ENCODE measurements around the gene OR6P1. TPM values are rescaled to one million over a fixed set of nuclear protein-coding genes. Genes with fewer than 3 reads are reported as not detected.

OR6P1 gene
- total and polyA plus RNA-seq, 12 donors, result not detected

DNA sequence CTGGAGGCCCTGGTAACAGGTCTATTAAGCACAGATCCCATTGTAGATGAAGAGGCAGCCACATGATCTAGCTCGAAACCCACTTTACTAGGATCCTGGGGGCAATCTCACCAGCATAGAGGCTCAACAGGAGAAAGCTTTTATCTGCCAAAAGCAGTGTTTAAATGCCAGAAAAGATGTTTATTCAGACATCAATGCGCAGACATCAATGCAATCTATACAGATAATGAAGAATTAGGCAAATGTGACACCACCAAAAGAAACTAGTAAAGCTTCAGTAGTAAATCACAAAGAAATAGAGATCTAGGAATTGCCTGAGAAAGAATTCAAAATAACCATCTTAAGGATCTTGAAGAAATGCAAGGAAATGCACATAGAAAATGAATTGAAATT is 48.7 kb downstream of the OR6P1 start:
- no peak overlapping the region for H3K27ac ChIP-seq
- H3K4me3 ChIP-seq, result no peak overlapping the region
- WGBS, 4 donors, result 85 to 89% (median 88%) methylated on average over 2 of the region's 2 CpGs
- TF ChIP-seq POLR2A (IDR thresholded peaks at IDR 0.05), result no peak
- TF ChIP-seq, protein P1, sequence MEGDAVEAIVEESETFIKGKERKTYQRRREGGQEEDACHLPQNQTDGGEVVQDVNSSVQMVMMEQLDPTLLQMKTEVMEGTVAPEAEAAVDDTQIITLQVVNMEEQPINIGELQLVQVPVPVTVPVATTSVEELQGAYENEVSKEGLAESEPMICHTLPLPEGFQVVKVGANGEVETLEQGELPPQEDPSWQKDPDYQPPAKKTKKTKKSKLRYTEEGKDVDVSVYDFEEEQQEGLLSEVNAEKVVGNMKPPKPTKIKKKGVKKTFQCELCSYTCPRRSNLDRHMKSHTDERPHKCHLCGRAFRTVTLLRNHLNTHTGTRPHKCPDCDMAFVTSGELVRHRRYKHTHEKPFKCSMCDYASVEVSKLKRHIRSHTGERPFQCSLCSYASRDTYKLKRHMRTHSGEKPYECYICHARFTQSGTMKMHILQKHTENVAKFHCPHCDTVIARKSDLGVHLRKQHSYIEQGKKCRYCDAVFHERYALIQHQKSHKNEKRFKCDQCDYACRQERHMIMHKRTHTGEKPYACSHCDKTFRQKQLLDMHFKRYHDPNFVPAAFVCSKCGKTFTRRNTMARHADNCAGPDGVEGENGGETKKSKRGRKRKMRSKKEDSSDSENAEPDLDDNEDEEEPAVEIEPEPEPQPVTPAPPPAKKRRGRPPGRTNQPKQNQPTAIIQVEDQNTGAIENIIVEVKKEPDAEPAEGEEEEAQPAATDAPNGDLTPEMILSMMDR (IDR thresholded peaks at IDR 0.05), result no peak
- no peak for DNase-seq
- H3K36me3 ChIP-seq (replicated peaks in 1 of 2), result no peaks in the 10 kb centered on the region
- H3K9me3 ChIP-seq (replicated peaks in 1 of 3), result no peaks in the 10 kb centered on the region
- intact Hi-C loops (cut with DNase I), result no loop called here
- H3K4me1 ChIP-seq (replicated peaks in 1 of 2), result no peaks in the 10 kb centered on the region
- H3K27me3 ChIP-seq, result no peaks in the 10 kb centered on the region

DNA sequence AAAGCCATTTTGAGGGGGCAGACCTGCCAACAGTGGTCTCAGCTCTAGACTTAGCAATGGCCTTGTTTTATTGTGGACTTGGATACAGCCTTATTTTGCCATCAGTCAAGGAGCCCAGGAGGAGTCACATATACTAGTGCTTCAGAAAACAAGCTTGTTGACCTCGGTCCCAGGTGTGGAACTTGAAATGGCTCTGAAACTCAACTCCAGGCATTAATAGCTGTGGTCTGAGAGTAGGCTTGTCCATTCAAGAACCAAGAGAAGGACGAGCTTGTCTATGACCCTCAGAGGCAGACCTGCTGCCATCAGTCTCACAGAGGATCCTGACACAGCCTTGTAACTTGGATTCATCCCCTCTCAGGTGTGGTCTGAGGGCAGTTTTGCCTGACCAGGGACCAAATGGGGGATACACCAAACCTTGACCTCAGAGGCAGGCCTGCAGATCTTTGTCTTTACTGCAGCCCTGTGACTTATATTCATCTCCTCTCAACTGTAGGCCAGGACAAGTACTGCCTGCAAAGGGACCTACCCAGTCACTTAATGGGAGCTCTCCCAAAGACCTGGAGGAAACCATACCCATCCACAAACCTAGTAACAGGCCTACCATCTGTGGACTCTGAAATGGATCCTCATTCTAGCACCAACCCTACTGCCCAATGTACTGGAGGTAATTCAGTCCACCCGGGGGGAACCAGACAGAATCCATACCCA is 49.3 kb downstream of the OR6P1 start:
- TF ChIP-seq POLR2A (IDR thresholded peaks at IDR 0.05), result no peak
- TF ChIP-seq, protein P1 (IDR thresholded peaks at IDR 0.05), result no peak
- no peaks in the 10 kb centered on the region for H3K36me3 ChIP-seq (replicated peaks in 1 of 2)
- 78 to 91% (median 84%) methylated on average over 3 of the region's 3 CpGs for WGBS, 4 donors
- intact Hi-C loops (cut with DNase I), result no loop called here
- H3K27ac ChIP-seq, result no peak overlapping the region
- DNase-seq, result no peak
- no peaks in the 10 kb centered on the region for H3K27me3 ChIP-seq
- no peak overlapping the region for H3K4me3 ChIP-seq
- no peaks in the 10 kb centered on the region for H3K9me3 ChIP-seq (replicated peaks in 1 of 3)
- H3K4me1 ChIP-seq (replicated peaks in 1 of 2), result no peaks in the 10 kb centered on the region

DNA sequence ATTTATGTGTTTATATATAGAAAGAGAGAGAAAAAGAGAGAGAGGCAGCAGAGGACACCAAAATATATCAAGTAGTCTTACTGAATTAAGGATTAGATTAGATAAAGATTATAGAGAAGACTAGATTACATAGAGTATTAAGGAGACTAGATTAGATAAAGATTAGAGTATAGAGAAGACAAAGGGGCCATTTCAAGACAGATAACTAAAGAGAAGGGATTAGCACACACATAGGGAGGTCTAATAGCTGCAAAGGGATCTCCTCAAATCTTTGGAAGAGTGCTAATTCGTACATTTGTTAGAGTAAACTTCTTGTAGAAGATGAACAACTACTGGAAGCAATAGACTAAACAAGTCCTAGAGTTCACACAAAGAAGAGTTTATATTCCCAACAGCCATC is 50.4 kb downstream of the OR6P1 start:
- DNase-seq, result no peak
- 53 to 74% (median 70%) methylated on average over 1 of the region's 1 CpG for WGBS, 4 donors
- H3K9me3 ChIP-seq (replicated peaks in 1 of 3), result no peaks in the 10 kb centered on the region
- H3K4me3 ChIP-seq, result no peak overlapping the region
- no peaks in the 10 kb centered on the region for H3K4me1 ChIP-seq (replicated peaks in 1 of 2)
- intact Hi-C loops (cut with DNase I), result no loop called here
- TF ChIP-seq, protein P1 (IDR thresholded peaks at IDR 0.05), result no peak
- no peak for TF ChIP-seq POLR2A (IDR thresholded peaks at IDR 0.05)
- no peaks in the 10 kb centered on the region for H3K36me3 ChIP-seq (replicated peaks in 1 of 2)
- H3K27ac ChIP-seq, result no peak overlapping the region
- H3K27me3 ChIP-seq, result no peaks in the 10 kb centered on the region

DNA sequence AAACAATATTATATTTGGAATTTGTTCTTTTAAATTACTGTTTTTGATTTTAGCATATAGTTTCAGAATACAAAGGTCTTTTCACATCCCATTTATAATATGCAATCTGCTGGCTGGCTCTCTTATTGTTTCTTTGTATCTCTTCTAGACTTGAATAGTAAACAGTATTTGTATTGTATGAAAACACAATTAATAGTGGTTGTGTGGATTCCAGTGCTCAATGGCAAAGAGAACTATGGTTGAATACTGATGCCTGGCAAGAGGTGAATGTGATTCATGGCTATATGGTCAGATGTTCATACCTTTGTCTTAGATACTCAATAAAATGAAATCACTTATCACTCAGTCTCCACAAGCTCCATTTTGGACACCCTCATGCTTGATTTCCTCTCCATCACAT is 53.4 kb downstream of the OR6P1 start:
- Histone ChIP-seq H3K27me3 (no peaks in the 10 kb centered on the region), H3K36me3 (replicated peaks in 1 of 2) (no peaks in the 10 kb centered on the region), H3K9me3 (replicated peaks in 1 of 3) (no peaks in the 10 kb centered on the region), H3K27ac (no peak overlapping the region), H3K4me3 (no peak overlapping the region), H3K4me1 (replicated peaks in 1 of 2) (no peaks in the 10 kb centered on the region)
- intact Hi-C loops (cut with DNase I), result no loop called here
- no peak for TF ChIP-seq POLR2A (IDR thresholded peaks at IDR 0.05)
- DNase-seq, result no peak

Other genes with a start within 250 kb of the OR6P1 start
- not detected for gene CD1B, start 239.0 kb downstream of the OR6P1 start, total RNA-seq
- gene CD1B, start 239.0 kb downstream of the OR6P1 start, polyA plus RNA-seq, result not detected
- gene CD1E, start 216.7 kb downstream of the OR6P1 start, total RNA-seq, result under 1 TPM in 2 of 9 donors, not detected in 7; 0.06 to 0.50 TPM
- gene CD1E, start 216.7 kb downstream of the OR6P1 start, polyA plus RNA-seq, result not detected
- gene OR10T2, start 171.1 kb downstream of the OR6P1 start, total RNA-seq, result not detected
- not detected for gene OR10T2, start 171.1 kb downstream of the OR6P1 start, polyA plus RNA-seq
- not detected for gene OR10K2, start 144.3 kb downstream of the OR6P1 start, total RNA-seq
- gene OR10K2, start 144.3 kb downstream of the OR6P1 start, polyA plus RNA-seq, result not detected
- gene OR10K1, start 108.7 kb downstream of the OR6P1 start, total RNA-seq, result not detected
- not detected for gene OR10K1, start 108.7 kb downstream of the OR6P1 start, polyA plus RNA-seq
- gene OR10R2, start 98.4 kb downstream of the OR6P1 start, total RNA-seq, result not detected
- gene OR10R2, start 98.4 kb downstream of the OR6P1 start, polyA plus RNA-seq, result not detected
- not detected for gene OR6Y1, start 16.2 kb downstream of the OR6P1 start, total RNA-seq
- gene OR6Y1, start 16.2 kb downstream of the OR6P1 start, polyA plus RNA-seq, result not detected
- not detected for gene OR10X1, start 9.3 kb upstream of the OR6P1 start, total RNA-seq
- not detected for gene OR10X1, start 9.3 kb upstream of the OR6P1 start, polyA plus RNA-seq
- gene OR10Z1, start 34.7 kb upstream of the OR6P1 start, total RNA-seq, result not detected
- not detected for gene OR10Z1, start 34.7 kb upstream of the OR6P1 start, polyA plus RNA-seq
- 1 to 10 TPM in 1 of 9 donors, under 1 TPM in 3, not detected in 5; 0.14 to 2.8 (median 0.31) TPM for gene SPTA1, start 116.1 kb upstream of the OR6P1 start, total RNA-seq
- under 1 TPM in 1 of 3 donors, not detected in 2; under 0.01 TPM for gene SPTA1, start 116.1 kb upstream of the OR6P1 start, polyA plus RNA-seq
- not detected for gene OR6K2, start 130.1 kb upstream of the OR6P1 start, total RNA-seq
- not detected for gene OR6K2, start 130.1 kb upstream of the OR6P1 start, polyA plus RNA-seq
- gene OR6K3, start 150.1 kb upstream of the OR6P1 start, total RNA-seq, result not detected
- under 1 TPM in 1 of 3 donors, not detected in 2; 0.32 TPM for gene OR6K3, start 150.1 kb upstream of the OR6P1 start, polyA plus RNA-seq
- not detected for gene OR6K6, start 184.1 kb upstream of the OR6P1 start, total RNA-seq
- gene OR6K6, start 184.1 kb upstream of the OR6P1 start, polyA plus RNA-seq, result not detected
- gene OR6N1, start 201.6 kb upstream of the OR6P1 start, total RNA-seq, result not detected
- gene OR6N1, start 201.6 kb upstream of the OR6P1 start, polyA plus RNA-seq, result not detected
- not detected for gene OR6N2, start 210.6 kb upstream of the OR6P1 start, total RNA-seq
- gene OR6N2, start 210.6 kb upstream of the OR6P1 start, polyA plus RNA-seq, result not detected